Vein endothelial cell (primary cell): Measurements from ENCODE around the gene TUBAL3. TPM values are rescaled to one million over a fixed set of nuclear protein-coding genes. Genes with fewer than 3 reads are reported as not detected.

Source experiments
- total RNA-seq: library from RNA; depleted of rRNA; stranded (reverse); fragments of >200 nt; gene quantifications from 2 replicates; pipeline ENCODE4 v1.2.3, GENCODE V29; 2012

TUBAL3 gene
- total RNA-seq = 1.1 and 1.3 TPM in 2 replicates

DNA sequence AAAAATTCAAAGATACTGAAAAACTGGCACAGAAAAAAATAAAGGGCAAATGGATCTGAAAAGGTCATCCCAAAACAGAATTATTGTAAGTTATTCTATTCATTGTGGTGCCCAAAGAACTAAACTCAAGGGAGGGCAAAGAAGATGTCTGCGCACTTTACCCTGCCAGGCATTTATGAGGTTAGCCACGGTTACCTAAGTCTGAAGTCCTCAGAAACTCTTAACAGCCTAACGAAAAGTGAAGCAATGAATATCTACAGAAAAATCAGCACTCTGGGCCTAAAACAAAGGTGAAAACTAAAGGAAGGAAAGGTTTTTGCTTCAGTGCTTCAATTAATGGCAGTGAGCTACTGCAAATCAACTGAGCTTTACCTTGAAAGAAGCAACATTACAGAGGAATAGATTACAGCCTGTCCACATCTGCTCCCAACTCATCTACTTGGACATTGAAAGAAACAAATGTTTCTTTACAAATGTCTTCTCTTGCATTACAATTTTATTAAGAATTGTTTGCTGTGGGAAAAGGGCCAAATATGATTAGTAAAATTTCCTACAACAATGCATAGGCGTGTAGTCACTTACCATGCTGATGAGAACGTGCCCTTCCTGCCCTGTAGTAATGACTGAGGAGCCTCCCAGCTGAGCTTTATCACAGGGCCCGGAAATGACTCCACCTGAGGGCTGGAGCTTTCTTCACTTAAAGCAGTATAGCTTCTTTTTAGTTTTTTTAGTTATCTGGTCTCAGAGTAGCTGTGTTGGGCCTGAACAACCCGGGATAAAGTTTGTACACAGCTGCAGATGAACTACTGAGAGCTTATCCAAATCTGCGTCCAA is at the start of gene TUBAL3:
TUBAL3 (minus strand) TSS at position 621 of the 834 bp plus-strand sequence; CDS start at position 585, 36 bp downstream.

DNA sequence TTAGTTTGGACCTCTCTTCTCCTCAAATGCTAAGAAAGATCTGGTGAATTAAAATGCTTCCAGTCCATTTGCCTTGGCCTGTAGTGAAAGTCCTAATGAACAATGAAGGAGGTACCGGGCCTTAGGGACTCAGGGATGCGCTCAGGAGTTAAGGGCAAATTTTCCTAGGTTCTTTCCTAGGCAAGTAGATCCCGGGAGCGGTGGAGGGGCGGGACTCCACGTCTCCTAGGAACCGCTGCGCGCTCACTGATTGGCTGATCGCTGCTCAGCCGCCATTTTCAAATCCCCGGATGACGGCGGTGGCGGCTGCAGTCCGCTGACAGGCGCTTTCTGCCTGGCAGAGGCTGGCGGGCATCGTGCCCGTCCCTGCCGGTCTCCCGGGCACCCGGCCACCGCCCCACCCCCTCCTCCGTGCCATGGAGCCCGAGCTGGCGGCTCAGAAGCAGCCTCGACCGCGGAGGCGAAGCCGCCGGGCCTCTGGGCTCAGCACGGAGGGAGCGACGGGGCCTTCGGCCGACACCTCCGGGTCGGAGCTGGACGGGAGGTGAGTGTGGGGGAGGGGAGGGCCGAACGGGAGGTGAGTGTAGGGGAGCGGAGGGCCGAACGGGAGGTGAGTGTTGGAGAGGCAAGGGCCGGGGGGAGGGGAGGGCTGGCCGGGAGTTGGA is 7.8 kb upstream of the TUBAL3 start, which contains the start of gene NET1:
NET1 (plus strand) TSS at position 281 of the 665 bp plus-strand sequence; CDS start at position 417, 136 bp downstream.

DNA sequence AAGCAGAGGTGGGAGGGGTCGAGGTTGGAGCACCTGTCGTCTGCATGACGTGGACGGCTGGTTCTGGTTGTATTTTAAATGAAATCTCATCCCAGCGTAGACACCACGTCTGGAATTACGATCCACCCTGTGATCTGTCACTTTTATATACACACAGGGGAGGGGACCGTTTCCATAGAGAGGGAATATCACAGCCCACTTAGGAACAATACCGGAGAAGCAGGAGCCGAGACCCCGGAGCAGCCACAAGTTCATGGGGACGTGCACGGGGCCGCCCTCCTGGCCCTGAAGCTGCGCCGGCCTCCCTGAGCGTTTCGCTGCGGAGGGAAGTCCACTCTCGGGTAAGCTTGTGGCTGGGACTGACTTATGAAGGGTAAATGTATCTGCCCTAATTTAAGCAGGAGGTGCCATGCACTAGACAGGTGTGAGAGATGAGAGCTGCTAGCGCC is 39.7 kb downstream of the TUBAL3 start, which contains the start of gene UCN3:
UCN3 (plus strand) TSS at position 77 of the 449 bp plus-strand sequence. CDS start 8,755 bp downstream, outside the sequence.

Other genes starting within 250 kb of the TUBAL3 start
- gene AKR1C8, start 219.7 kb downstream of the TUBAL3 start, total RNA-seq = not detected in 2 replicates
- not detected in 2 replicates for gene AKR1C4, start 208.0 kb downstream of the TUBAL3 start, total RNA-seq
- not detected in 2 replicates for gene UCN3, start 39.9 kb downstream of the TUBAL3 start, total RNA-seq
- gene NET1, start 7.7 kb upstream of the TUBAL3 start, total RNA-seq = 24.8 and 35.6 TPM in 2 replicates
- gene CALML5, start 94.7 kb upstream of the TUBAL3 start, total RNA-seq = not detected in 2 replicates
- gene CALML3, start 120.1 kb upstream of the TUBAL3 start, total RNA-seq = not detected in 2 replicates